GM21619 (cell line): ENCODE measurements around the gene CTIF.

Source experiments
- ATAC-seq: cut with Tn5 transposase; IDR thresholded peaks from one replicate; pipeline ENCODE4 v1.9.1; 2021; ENCODE audit not compliant: unreplicated experiment

Gene CTIF

DNA sequence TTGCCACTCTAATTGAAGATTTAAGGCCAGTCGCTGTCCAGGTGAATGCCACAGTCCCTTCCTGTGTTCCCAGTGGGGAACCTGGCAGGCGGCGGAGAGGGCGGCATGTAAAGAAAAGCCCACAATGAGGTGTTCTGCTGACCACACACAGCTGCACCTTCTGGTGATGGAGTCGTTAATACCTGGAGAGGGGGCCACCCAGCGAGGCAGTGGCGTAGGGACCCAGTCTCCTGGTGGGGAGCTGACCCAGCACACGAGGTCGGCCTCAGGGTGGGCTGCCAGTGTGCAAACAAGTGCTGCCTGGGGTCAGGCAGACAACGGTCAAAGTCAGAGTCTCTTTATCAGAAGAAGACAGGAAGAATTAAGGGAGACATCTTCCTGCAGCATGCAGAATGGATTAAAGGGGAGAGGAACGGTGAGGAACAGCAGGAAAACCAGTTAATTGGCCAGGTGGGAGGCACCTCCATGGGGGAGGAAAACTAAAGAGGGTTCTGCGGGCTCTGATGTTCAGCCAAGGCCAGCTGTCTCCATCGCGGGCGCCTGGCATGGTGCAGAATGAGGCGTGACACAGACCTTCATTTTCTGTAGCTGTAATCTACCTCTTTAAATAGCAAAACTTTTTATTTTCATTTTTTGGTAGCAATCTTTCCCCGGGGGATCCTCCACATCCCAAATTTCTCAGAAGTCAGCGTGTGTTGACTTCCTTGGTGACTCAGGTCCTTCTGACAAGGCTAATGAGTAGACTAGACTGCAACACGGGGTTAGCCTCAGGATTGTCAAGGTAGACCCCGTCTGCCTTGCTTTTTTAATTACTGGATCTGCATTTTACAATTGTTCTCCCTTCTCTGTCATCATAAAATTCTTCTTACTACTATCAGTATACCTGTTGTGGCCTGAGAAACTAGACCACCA is 333.7 kb downstream of the CTIF start:
- no peak for ATAC-seq

DNA sequence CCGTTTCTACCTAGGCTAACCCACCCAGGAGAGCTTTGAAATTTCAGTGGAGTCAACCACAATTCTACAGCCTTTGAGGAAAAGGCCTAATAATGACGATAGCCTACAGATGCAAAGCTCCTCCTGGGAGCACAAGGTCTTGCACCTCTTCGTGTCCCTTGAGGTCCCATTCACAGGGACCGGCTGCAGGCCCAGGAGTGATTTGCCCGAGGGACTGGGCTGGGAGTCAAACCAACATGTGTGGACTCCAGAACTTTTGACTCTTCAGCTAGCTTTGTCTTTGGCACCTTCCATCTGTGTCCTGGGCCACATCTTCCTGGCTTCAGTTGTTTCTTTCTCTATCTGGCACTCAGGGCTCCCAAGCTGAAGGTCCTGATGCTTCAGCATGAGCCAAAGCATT is 335.4 kb downstream of the CTIF start:
- no peak for ATAC-seq

DNA sequence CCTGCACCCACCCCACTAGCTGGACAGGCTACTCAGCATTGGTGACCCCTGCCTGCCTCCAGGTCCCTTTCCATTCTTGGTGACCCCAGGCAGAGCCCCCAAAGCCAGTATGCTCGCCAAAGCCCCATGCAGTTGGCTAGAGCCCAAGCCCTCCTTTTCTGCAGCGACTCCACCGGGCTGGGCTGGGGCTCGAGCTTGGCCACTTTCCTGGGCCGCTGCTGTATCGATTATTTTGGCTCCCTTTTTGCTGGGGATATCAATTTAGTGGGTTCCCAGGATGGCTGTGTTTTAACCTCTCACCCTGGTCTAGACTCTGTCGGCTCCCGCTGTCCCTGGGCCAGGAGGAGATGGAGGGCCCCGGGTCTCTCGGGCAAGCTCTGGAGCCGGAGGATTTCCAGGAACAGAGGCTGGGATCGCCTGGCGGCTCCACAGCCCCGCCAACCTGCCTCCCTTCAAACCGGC is 335.9 kb downstream of the CTIF start:
- ATAC-seq, result no peak

DNA sequence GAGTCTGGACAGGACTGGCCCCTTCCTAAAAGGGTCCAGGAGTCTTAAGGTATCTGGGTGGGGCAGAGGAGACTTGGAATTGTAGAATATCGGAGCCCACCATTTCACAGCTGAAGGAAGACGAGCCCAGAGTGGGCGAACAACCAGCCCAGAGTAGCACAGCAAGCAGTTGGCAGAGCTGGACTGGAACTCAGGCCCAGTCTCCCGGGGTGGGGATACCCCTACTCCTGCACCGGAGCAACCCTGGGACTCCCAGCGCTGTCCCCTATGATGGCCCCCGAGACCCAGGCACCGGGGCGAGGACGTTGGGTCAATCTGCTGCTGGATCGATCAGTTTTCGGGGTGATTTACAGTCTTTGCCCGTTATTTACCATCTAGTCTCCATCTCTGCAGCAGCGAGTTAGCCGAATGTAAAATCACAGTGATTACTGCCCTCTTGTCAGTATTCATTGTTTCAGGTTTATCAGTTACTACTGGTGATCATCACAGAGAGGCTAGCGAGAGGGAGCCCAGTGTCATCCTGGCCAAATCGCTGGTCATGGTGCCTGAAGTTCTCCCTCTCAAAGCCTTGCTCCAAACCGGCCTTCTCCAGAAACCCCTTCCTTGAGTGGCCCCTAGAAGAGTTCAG is 336.6 kb downstream of the CTIF start:
- no peak for ATAC-seq

DNA sequence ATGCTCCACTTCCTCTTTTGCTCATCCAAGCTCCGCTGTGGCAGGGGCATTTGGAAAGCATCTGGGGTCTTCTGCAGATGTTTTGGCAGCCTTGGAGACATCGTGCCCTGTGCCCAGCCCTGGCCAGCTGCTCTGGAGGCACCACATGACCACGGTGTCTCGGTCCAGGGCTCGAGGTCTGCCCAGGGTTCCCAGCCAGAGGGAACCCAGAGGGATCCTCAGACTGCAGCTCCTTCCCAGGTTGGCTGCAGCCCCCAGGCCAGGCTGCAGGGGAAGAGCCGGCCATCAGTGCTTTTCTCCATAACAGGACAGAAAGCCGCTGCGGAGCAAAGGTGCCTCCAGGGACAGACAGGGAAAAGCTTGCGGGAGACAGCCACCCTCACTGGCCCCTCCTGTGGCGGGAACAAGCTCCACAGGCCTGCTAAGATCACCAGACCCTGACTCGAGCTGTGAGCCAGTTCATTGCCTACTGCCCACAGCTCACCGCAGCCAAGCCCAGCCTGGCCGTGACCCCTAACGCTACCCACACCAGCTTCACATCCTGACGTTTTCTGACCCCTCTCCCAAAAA is 337.2 kb downstream of the CTIF start:
- ATAC-seq, result no peak

DNA sequence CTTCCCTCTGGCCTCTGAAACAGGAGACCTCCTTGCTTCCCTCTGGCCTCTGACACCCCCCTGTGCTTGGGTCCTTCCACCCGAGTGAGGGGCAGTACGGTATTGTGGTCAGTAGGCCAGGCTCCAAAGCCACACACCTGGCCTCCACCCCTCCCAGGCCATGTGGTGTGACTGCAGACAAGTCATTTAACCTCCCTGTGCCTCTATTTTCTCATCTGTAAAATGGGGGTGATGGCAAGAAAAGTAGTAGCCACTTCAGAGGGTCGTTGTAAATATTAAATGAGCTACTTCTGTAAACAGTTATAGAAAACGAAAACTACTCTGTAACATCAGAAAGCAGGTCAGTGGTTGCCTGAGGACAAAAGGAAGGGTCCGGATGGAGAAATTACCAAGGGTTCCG is 337.8 kb downstream of the CTIF start:
- ATAC-seq, result no peak

DNA sequence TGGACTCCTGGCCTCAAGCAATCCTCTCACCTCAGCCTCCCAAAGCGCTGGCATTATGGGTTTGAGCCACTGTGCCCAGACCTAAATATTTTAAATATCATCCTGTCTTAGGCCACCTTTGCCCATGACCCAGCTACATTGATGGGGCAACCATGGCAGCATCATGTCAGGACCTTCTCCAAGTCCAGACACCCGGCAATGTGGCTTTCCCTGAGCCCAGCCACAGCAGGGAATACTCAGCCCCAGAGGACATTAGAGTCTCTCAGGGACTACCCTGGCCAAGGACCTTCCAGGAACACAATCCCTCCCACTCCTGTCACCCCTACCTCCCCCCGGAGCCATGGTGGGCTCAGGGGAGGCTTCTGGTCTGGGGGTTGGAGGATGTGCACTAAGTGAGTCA is 339.1 kb downstream of the CTIF start:
- ATAC-seq, result no peak

DNA sequence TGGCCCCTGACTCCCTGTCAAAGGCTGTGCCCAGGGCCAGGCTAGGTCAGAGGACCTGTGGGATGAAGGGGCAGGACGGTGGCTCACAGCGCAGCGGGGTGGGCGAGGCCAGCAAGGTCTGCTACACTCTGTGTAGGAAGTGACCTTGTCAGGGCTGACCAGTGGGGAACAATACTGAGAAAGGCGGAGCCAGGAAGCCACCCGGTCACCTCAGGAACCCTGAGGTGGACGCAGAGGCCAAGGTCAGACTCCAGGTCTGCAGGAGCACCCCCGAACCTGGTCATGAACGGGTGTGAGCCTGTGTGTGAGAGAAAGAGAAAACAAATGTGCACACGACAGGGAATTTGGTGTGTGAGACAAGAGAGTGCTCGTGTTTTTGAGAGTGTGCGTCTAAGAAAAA is 339.6 kb downstream of the CTIF start:
- no peak for ATAC-seq

DNA sequence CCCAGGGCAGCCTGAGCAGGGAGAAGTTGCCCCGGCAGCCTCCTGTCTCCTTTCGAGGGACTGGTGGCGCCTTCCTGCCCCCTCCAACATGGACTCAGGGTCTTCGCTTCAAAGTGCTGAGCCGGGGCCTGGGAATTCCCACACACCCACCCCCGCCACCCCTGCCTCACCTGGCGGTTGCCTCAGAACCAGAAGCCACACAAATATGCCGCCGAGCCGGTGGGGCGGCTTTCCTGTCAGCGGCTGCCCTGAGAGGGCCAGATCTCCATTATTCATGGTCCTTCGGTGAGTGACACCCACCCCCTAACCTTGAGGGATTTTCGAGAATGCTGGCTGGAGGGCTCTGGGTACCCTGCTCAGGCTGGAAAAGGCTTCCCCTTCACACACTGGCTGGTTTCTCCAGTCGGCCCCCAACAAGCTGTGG is 340.2 kb downstream of the CTIF start:
- ATAC-seq, result no peak

DNA sequence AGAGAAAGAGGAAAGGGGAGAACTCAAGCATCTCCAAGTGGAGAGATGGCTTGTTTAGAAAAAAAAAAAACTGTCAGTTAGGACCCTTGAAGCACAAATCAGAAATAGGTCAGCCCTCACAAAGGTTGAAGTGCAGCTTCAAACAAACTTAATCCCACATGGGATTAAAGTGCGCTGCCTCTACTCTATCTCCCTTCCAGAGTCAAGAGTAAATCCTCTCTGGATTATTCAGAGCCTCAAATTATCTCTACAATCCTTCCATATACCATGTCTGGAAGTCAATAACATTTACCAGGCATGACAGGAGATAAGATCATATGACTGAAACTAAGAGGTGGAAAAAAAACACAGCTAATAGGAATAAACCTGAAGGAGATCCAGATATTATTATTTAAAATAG is 342.1 kb downstream of the CTIF start:
- no peak for ATAC-seq

DNA sequence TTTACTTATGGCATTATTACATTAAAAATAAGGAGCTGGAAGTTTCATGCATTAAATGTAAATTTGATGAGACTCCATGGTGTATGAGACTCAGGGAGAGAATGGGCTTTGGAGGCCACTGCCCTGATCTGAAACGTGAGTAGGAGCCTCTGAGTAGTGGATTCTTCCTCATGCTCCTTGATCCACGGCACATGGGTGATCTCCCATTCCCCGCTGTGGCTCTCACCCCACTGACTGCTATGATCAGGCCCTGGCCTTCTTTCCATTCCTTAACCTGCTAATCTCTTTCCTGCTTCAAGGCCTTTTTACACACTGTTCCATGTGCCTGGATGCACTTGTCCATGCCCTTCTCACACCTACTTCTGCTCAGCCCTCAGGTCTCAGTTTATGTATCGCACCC is 343.5 kb downstream of the CTIF start:
- ATAC-seq, result no peak

DNA sequence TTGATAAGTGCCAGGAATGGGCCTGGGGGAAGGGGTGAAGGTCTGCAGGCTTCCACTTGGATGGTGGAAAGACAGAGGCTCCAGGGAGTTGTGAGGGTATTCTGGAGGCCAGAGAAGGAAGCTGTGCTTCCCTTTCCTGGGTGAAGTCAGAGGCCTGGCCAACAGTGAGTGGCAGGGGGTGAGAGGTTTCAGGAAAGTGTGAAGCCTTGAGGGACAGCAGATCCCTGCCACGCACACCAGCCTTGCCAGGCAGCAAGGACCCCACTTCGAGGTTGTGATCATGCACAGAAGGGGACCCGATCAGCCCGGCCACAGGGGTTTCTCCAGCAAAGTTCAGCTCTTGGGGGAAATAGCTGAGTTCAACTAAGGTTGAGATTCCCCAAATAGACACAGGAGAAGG is 345.5 kb downstream of the CTIF start:
- no peak for ATAC-seq

DNA sequence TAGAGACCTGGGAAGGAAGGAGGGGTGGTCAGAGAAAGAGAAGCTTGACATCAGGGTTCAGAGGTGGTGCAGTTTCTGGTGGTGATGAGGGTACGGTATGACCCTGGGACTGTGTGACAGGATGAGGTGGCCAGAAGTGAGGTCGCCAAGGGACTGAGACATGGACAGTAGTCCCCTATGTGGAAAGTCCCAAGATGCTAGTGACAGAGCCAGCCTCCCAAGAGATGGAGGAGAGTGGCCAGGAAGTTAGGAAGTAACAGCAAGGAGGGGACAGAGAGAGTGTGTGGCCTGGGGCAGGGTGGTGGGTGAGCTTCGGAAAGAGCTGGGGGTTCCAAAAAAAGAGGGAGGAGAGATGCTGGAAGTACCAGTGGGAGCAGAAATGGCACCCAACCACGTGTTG is 345.9 kb downstream of the CTIF start:
- ATAC-seq, result no peak

DNA sequence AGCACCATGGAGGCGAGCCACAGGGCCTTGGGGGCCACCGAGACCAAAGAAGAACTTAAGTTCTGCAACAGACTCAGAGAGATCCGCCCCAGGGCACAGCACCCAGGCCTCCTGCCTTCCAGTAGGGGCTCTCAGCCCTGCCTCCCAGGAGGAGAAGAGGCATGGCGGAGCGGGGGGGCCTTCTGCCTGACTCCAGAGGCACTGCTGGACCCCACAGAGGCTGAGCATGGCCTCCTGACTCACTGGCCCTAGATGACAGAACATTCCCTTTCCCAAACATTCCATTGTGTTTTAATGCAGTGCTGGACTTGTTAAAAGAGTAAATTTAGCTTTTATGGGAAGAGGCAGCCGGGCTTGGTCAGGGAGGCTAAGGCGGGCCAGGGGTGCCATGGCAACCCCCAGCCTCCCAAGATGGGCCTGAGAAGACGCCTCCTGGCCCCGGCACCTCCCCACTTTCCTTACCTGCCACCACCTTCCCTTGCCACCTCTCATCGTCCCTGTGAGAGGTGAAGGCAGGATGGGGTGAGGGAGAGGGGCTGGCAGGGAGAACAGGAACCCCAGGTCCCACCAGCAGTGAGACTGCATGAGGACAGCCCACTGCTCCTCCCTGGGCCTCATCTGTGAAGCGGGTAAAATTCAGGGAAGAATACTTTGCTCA is 346.6 kb downstream of the CTIF start:
- ATAC-seq, result no peak

DNA sequence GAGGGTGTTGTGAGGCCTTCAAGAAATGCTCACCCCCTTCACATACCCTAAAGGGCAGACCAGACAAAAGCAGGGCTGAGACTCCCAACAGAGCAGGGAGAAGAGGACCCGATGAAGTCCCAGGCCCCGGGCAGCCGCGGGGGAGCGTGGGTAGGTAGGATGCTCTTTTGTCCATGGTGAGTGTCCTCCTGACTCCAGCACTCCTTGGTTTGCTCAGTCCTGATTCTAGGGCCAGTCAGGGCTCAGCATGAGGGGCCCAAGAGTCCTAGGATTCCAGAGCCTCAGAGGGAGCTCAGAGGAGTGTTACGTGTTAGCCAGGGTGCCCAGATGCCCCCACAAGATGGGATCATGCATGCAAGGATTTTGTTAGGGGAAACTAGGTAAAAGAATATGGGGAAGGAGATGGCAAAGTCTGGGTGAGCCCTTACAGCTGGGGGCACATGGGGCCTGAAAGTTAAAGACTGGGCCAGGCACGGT is 347.1 kb downstream of the CTIF start:
- ATAC-seq, result no peak

DNA sequence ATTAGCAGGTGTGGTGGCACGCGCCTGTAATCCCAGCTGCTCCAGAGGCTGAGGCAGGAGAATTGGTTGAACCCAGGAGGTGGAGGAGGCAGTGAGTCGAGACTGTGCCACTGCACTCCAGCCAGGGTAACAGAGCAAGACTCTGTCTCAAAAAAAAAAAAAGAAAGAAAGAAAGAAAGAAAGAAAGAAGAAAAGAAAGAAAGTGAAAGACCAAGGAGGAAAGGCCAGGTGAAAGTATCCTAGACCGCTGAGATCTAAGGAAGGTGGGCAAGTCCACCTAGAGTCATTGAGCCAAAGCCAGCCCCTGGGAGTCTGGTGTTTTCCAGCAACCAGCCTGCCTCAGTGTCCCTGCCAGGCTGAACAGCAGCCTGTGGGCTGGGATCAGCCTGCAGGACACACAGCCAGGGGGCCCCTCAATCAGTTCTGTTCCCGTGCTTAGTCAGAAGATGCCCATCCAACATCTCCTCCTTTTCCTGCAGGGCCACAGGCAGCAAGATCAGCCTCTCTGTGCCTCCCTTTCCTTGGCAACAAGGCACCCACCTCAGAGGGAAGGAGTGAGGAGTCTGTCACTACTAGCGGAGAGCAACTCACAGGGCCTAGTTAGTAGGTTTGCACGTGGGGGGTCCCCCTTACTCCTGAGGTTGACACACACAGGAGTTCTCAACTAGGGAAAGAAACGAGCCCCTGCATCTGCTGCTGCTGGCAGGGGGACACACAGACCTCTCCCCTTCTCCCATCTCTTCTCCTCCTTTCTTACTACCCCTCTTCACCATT is 347.9 kb downstream of the CTIF start:
- no peak for ATAC-seq

DNA sequence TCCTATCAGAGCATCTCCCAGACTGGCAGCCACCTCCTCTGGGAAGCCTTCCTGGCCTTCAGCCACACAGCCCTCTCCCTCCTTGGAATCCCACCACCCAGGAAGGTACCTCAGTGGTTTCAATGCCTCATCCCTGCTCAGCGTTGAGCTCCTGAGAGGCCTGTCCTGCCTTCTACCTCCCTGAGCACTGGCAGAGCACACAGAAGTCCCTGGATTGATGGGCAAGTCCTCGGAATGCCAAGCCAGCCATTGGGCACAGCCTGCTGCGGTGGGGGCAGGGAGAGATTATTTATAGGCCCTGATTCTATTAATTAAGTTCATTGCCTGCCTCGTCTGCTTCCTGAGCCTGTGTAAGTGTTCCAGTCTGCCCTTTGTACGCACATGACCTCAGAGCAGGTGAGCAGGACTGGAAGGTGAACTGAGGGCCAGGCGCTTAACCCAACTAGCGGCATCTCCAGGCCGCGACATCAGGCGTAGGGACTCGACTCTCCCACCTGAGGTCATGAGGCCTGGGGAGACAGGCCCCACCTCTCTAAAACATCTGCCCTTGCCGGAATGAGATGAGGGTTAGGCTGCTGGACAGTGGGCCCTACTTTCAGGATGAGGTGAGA is 348.6 kb downstream of the CTIF start:
- ATAC-seq, result no peak

DNA sequence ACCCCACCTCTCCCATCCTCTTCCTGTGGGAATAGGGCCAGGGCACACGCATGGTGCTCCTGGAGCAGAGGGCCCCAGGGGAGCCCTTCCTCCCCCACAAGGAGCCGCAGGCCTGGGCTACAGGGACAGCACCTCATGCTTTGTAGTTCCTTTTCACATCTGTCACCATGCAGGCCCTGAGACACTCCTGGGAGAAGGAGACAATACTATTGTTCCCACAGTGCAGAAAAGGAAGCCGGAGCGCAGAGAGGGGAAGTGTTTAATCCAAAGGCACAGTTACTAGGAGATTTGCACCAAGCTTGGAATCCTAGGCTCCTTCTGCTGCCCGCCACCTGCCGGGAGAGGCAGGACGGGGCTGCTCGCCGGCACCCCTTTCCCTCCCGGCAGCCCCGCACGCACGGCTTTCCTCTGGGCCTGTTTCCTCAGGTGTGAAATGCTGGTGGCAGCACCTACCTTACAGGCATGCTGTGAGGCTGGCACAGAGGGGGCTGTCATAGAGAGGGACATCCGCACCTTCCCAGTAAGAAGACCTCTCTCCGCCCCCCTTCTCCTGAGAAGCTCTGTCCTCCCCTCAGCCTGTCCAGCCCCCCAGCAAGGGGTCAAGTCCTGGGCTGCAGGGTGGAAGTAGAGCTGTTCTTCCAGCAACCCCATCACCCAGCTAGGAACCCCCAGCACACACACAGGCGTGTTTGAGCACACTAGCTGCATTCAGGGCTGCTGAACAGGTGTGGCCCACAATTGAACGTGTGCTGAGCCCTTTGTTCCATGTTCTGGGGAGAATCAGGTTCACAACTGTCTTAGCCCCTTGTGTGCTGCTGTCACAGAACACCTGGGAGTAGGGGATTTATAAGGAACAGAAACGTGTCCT is 349.3 kb downstream of the CTIF start:
- ATAC-seq, result no peak

DNA sequence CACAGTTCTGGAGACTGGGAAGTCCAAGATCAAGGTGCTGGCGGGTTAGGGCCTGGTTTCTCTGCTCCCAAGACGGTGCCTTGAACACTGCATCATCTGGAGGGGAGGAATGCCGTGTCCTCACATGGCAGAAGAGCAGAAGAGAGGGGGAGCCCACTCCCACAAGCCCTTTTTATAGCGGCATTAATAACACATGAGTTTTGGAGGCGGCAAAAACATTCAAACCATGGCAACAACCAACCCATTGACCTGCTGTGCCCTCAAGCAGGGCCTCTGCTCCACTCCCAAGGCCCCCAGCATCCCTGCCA is 349.9 kb downstream of the CTIF start:
- no peak for ATAC-seq
